ENCODE results near the gene NUP85. TPM values are rescaled to one million over a fixed set of nuclear protein-coding genes. Genes with fewer than 3 reads are reported as not detected.

NUP85 gene
- total RNA-seq, 2 donors from 2014 or later: 19.7 to 40.2 TPM

GRCh38 chr17:75209061-75209460 is 3.6 kb downstream of the NUP85 start:
- Histone ChIP-seq H3K27ac (no peak overlapping the region), H3K4me3 (no peak overlapping the region), H3K9me3 (no peaks in the 10 kb centered on the region), H3K27me3 (no peaks in the 10 kb centered on the region), H3K4me1 (peaks cover 20% of the 10 kb centered on the region), H3K36me3 (replicated peaks in 1 of 2; ENCODE audit: insufficient read depth in 1 of 2, low read depth in 2 of 2) (peaks cover 0 to 22% of the 10 kb centered on the region in 2 donors)
- DNase-seq (no peak), ATAC-seq (no peak)
- intact Hi-C loops (cut with DNase I): loop anchor here (10.0 kb wide), 1 partner anchor 94 kb away; no protein-coding TSS in a partner anchor
- WGBS, 2 donors: 77 to 82% methylated on average over 3 of the region's 3 CpGs
- no peak for TF ChIP-seq POLR2A (IDR thresholded peaks at IDR 0.05)

GRCh38 chr17:75218131-75218530 is 12.7 kb downstream of the NUP85 start:
- no peaks in the 10 kb centered on the region for H3K27me3 ChIP-seq
- intact Hi-C loops (cut with DNase I): no loop called here
- TF ChIP-seq CTCF (IDR thresholded peaks at IDR 0.05) (no peak), POLR2A (IDR thresholded peaks at IDR 0.05) (no peak)
- H3K36me3 ChIP-seq (replicated peaks in 1 of 2; ENCODE audit: insufficient read depth in 1 of 2, low read depth in 2 of 2): peaks cover 0 to 38% of the 10 kb centered on the region in 2 donors
- no peak overlapping the region for H3K27ac ChIP-seq
- DNase-seq (no peak), ATAC-seq (no peak)
- H3K4me1 ChIP-seq: no peaks in the 10 kb centered on the region
- H3K9me3 ChIP-seq: no peaks in the 10 kb centered on the region
- no peak overlapping the region for H3K4me3 ChIP-seq
- WGBS, 2 donors: 86 to 93% methylated on average over 5 to 6 of the region's 6 CpGs

- H3K27me3 ChIP-seq: no peaks in the 10 kb centered on the region
- WGBS, 2 donors: 86 to 96% methylated on average over 3 of the region's 3 CpGs
- H3K9me3 ChIP-seq: no peaks in the 10 kb centered on the region
- H3K4me1 ChIP-seq: no peaks in the 10 kb centered on the region
- no peak for DNase-seq
- TF ChIP-seq POLR2A (IDR thresholded peaks at IDR 0.05): no peak
- TF ChIP-seq CTCF (IDR thresholded peaks at IDR 0.05): no peak
- no peak for ATAC-seq
- intact Hi-C loops (cut with DNase I): no loop called here
- peaks cover 0 to 29% of the 10 kb centered on the region in 2 donors for H3K36me3 ChIP-seq (replicated peaks in 1 of 2; ENCODE audit: insufficient read depth in 1 of 2, low read depth in 2 of 2)
- H3K4me3 ChIP-seq: no peak overlapping the region
- H3K27ac ChIP-seq: no peak overlapping the region
Observed at GRCh38 chr17:75219815-75220214, 14.3 kb downstream of the NUP85 start.

GRCh38 chr17:75225016-75225415 is 19.5 kb downstream of the NUP85 start:
- TF ChIP-seq CTCF (IDR thresholded peaks at IDR 0.05): no peak
- TF ChIP-seq POLR2A (IDR thresholded peaks at IDR 0.05): no peak
- no peak overlapping the region for H3K4me3 ChIP-seq
- WGBS, 2 donors: 78 to 84% methylated on average over 13 to 14 of the region's 14 CpGs
- H3K4me1 ChIP-seq: peaks cover 8% of the 10 kb centered on the region
- H3K9me3 ChIP-seq: no peaks in the 10 kb centered on the region
- peaks cover 0 to 27% of the 10 kb centered on the region in 2 donors for H3K36me3 ChIP-seq (replicated peaks in 1 of 2; ENCODE audit: insufficient read depth in 1 of 2, low read depth in 2 of 2)
- H3K27me3 ChIP-seq: no peaks in the 10 kb centered on the region
- intact Hi-C loops (cut with DNase I): no loop called here
- ATAC-seq (no peak), DNase-seq (no peak)
- H3K27ac ChIP-seq: no peak overlapping the region

GRCh38 chr17:75227729-75228128 is 22.2 kb downstream of the NUP85 start:
- DNase-seq (no peak), ATAC-seq (no peak)
- peak overlapping the region in 1 of 4 donors; percentile 12 for H3K27ac ChIP-seq
- WGBS, 2 donors: 78 to 81% methylated on average over 5 of the region's 5 CpGs
- H3K4me3 ChIP-seq: no peak overlapping the region
- peaks cover 11 to 27% of the 10 kb centered on the region in 2 donors for H3K36me3 ChIP-seq (replicated peaks in 1 of 2; ENCODE audit: insufficient read depth in 1 of 2, low read depth in 2 of 2)
- TF ChIP-seq POLR2A (IDR thresholded peaks at IDR 0.05) (no peak), CTCF (IDR thresholded peaks at IDR 0.05) (no peak)
- intact Hi-C loops (cut with DNase I): no loop called here
- H3K27me3 ChIP-seq: no peaks in the 10 kb centered on the region
- H3K4me1 ChIP-seq: peaks cover 8% of the 10 kb centered on the region
- no peaks in the 10 kb centered on the region for H3K9me3 ChIP-seq

All from body of pancreas (tissue), 4 donors.